Amniotic epithelial cell (primary cell): ENCODE results near the gene RFC5.
A peak's percentile ranks its signal among the peaks of the same experiment; 100 is the strongest.
"Not testable (repeated sequence)": the region's sequence is repeated elsewhere in the genome, so short reads cannot be mapped to it uniquely, and the experiment has no call there.

Source experiments
- DNase-seq: peaks from one replicate; pipeline ENCODE4 v3.0.0-alpha.2; 2010; ENCODE audit warnings: low read depth

RFC5 gene, protein sequence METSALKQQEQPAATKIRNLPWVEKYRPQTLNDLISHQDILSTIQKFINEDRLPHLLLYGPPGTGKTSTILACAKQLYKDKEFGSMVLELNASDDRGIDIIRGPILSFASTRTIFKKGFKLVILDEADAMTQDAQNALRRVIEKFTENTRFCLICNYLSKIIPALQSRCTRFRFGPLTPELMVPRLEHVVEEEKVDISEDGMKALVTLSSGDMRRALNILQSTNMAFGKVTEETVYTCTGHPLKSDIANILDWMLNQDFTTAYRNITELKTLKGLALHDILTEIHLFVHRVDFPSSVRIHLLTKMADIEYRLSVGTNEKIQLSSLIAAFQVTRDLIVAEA

GRCh38 chr12:118016424-118017264, at the start of gene RFC5:
RFC5 (plus strand) TSS chr12:118016703; CDS start chr12:118016828, 125 bp downstream.
- DNase-seq = peak; percentile 89

DNA sequence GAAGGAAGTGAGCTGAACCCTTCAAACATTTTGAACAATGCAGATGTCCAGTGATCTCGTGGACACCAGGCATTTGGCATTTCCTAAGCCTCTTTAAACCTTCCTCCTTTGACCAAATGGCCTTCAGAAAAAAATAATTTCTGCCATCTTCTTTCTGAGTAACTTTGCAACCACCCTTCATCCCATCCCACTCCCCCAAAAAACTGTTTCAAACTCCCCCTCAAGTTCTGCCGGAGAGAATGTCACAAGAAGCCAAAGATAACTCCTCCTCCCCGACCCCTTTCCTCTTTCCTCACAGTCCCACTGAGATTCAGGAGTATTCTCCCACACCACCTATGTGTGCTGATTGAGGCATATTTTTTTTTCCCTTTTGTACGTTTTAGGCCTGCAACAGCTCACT, 49.5 kb upstream of the RFC5 start:
- no peak for DNase-seq

DNA sequence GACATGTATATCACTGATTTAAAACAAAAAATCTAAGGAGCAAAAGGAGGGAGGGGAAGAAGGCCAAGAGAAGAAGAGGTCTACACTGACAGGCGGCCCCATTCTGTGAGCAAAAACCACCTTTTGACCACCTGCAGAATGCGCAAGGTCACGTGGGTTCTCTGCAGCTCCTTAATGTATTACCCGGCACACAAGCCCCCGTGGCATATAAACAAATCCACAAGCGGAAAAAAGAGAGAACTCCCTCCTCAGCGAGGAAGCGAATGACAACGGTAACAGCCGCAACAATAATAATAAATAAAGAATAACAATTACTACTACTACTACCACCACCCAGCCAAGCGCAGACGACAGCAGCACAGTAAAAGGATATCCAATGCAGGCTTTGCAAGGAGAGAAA, 49.0 kb upstream of the RFC5 start:
- DNase-seq = no peak

DNA sequence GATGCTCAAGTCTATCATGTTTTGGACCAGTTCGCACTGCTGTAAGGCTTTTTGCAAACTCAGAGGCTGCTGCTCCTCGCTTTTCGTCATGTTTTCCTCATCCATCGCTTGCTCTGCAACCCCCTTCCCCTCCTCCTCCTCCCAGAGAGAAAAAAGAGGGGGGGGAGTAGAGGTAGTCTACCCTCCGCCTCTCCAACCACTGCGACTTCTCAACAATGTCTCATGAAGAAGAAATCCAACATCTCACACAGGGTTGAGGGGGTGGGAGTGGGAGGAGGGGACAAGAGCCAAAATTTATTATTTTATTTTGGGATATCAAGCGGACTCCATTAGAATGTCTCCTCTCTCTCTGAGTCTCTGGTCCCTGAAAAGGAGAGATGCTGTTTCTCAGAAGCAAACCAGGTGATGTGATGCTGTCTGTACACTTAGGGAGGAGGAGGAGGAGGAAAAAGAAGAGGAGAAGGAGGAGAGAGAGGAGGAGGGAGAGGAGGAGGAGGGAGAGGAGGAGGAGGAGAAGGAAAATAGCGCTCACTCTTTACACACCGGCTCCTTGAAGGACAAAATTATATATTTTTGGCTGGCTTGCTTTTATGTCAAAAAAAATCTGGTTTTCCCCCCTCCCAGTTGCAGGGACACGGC, 48.2 kb upstream of the RFC5 start:
- DNase-seq = no peak

- DNase-seq = no peak
Observed at GRCh38 chr12:117968826-117969659, 47.5 kb upstream of the RFC5 start, which contains the start of gene KSR2. KSR2 (minus strand) TSS chr12:117968990; CDS start chr12:117968255, 735 bp downstream.

DNA sequence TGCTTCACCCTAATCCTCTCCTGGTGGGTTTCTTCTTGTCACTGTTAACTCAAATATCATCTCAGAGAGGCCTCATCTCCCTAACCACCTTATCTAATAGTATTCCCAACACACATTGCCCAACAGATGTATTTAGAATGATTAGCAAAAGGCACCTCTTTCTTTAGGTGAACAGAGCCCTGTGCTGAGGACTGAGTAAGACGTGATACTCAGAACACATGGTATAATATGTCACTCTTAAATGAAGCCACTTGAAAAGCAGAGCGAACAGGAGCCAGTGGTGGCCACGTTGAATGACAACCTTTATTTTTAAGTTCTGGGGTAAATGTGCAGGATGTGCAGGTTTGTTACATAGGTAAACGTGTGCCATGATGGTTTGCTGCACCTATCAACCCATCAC, 46.2 kb upstream of the RFC5 start:
- no peak for DNase-seq

- no peak for DNase-seq
Observed at GRCh38 chr12:117972301-117972700, 44.2 kb upstream of the RFC5 start.

- DNase-seq = no peak
Observed at GRCh38 chr12:117975006-117975405, 41.5 kb upstream of the RFC5 start.

DNA sequence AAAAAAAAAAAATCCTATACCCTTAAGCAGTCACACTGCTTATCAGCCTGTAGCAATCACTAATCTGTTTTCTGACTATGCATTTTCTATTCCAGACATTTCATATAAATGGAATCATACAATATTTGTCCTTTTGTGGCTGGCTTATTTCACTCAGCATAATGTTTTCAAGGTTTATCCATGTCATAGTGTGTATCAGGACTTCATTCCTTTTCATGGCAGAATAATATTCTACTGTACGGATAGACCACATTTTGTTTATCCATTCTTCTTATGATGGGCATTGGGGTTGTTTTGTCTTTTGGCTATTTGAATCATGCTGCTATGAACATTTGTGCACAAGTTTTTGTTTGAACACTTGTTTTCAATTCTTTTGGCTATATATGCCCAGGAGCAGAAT, 39.1 kb upstream of the RFC5 start:
- DNase-seq = no peak

- no peak for DNase-seq
Observed at GRCh38 chr12:117980616-117981015, 35.9 kb upstream of the RFC5 start.

GRCh38 chr12:117981267-117981666, 35.2 kb upstream of the RFC5 start:
- no peak for DNase-seq

DNA sequence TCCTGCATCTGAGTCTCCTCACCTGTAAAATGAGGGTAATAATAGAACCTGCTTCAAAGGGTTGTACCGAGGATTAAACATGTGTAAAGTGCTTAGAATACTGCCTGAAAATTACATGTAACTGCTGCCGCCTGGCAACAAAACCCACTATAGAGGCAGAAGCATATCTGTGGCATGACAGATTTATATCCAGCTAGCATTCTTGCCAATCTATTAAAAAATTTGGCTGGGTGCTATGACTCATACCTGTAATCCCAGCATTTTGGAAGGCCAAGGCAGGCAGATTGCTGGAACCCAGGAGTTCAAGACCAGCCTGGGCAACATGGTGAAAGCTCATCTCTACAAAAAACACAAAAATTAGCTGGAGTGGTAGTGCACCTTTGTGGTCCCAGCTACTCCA, 31.3 kb upstream of the RFC5 start:
- DNase-seq = no peak

DNA sequence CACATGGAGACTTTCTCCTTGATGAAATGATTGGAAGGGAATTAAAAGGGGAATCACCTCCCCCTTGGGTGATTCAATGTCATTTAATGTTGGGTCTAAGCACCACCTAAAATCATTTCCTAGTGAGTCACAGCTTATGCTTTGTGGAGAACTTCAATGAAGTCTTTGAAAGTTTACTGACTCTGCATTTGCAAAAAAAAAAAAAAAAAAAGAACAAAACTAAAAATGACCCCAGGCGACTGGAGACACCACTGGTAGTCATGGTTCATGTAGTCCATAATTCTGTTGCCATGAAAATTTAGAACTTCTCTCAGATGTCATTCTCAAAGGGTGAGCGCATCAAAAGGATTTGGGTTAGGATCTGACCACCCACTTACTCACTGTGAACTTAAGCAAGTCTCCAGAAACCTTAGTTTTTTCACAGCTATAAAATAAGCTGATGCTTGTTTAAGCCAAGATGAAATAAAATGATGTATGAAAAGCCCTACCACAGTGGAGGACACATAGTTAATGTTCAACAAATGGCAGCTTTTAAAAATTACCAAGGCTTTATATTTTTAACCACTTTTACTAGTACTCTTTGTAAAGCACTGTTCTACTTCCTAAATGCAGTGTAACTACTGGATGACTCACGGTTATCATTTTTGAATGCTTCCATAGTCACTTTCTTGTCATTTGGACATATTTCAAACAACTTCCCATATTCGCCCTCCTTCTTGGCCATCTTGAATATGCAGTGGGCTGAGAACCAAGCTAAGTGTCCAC, 29.6 kb upstream of the RFC5 start:
- no peak for DNase-seq

DNA sequence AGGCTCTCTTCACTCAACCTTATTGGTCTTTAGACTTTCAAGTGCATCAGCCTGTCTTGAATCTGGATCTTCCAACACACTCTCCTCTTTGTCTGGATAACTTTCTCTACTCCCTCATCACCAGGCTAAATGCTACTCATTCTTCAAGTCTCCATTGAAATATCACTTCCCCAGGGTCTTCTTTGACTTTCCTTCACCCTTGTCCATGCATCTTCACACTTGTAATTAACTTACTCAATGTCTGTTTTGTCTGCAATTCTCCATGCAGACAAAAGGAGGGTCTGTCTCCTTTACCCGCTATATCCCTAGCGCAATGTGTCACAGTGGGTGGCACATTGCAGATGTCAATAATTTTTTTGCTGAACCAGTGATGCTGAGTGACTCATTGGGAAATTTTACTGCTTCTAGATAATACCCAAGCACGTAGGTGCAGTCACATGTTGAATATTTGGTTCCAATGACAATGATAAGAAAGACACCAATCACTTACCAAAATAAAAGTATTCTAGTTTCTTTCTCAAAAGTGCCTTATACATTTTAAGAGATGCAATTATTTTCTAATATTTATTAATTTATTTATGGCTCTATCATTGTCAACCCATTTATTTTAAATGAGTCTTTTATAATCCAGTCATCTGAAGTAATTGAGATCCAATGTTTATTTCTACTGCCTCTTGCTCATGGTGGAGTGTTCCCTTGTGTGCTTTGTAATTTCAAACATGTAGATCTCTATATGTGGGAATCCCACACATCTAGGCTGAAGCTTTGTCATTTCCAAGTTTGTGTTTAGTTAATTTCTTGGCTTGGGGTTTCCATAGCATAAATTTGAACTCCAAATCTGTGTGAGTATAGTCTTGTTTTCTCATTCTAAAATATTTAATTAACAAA, 21.7 kb upstream of the RFC5 start:
- DNase-seq = no peak

DNA sequence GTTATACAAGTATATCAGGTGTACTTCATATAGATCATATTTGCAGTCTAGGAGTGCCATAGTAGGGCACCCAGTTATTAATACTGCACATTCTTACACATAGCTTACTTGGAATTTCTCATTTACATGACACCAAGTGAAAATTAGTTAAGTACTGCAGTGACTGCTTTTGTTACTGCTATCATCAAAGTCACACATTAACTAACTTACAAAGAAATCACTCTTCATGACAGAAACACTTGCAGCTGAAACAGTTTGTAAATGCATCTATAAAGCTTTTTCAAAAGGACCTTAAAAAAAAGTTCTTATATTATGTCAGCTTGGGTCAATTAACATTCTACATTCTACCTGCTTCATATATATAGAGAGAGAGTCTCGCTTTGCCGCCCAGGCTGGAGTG, 17.8 kb upstream of the RFC5 start:
- DNase-seq = no peak

GRCh38 chr12:117999806-118000205, 16.7 kb upstream of the RFC5 start:
- not testable (repeated sequence) for DNase-seq

GRCh38 chr12:118010903-118011302, 5.6 kb upstream of the RFC5 start:
- no peak for DNase-seq

DNA sequence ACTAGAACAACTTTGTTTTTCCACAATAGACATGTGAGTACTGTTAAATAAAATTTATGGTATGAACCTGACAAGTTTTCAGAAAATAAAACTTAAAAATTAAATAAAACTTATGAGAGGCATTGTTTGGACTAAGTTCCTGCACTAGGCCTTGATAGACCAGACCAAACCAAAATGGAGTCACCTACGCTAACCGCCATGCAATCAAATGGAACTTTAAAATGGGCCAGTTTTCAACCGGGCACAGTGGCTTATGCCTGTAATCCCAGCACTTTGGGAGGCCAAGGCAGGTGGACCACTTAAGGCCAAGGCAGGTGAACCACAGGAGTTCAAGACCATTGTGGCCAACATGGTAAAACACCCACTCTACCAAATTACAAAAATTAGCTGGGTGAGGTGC, 5.1 kb upstream of the RFC5 start:
- DNase-seq = no peak

- DNase-seq = no peak
Observed at GRCh38 chr12:118011961-118012360, 4.5 kb upstream of the RFC5 start.

- no peak for DNase-seq
Observed at GRCh38 chr12:118013283-118013682, 3.2 kb upstream of the RFC5 start.
